Activated T-cell treated with anti-CD3 and anti-CD28 coated beads for 24 hours (primary cell): ENCODE measurements around the gene ME1.
"Not testable (repeated sequence)": the region's sequence is repeated elsewhere in the genome, so short reads cannot be mapped to it uniquely, and the experiment has no call there.

Experiments
- DNase-seq: peaks from one replicate; pipeline ENCODE4 v3.0.0-alpha.2; 2020; ENCODE audit warnings: low read depth

The ME1 gene

GRCh38 chr6:83430611-83431544, at the start of gene ME1:
ME1 (minus strand) TSS chr6:83431051; CDS start chr6:83430954, 97 bp downstream.
- peak; percentile 14 for DNase-seq

- DNase-seq: no peak
Observed at GRCh38 chr6:83480470-83480869, 49.6 kb upstream of the ME1 start.

GRCh38 chr6:83479389-83479788, 48.5 kb upstream of the ME1 start:
- DNase-seq: no peak

GRCh38 chr6:83476971-83477370, 46.1 kb upstream of the ME1 start:
- no peak for DNase-seq

GRCh38 chr6:83474309-83474708, 43.5 kb upstream of the ME1 start:
- no peak for DNase-seq

GRCh38 chr6:83472767-83473166, 41.9 kb upstream of the ME1 start:
- DNase-seq: no peak

- no peak for DNase-seq
Observed at GRCh38 chr6:83470587-83470986, 39.7 kb upstream of the ME1 start.

- no peak for DNase-seq
Observed at GRCh38 chr6:83470001-83470400, 39.1 kb upstream of the ME1 start.

- no peak for DNase-seq
Observed at GRCh38 chr6:83467620-83468036, 36.8 kb upstream of the ME1 start.

GRCh38 chr6:83466328-83466727, 35.5 kb upstream of the ME1 start:
- DNase-seq: no peak

- no peak for DNase-seq
Observed at GRCh38 chr6:83464381-83465140, 33.7 kb upstream of the ME1 start.

- no peak for DNase-seq
Observed at GRCh38 chr6:83463886-83464285, 33.0 kb upstream of the ME1 start.

- no peak for DNase-seq
Observed at GRCh38 chr6:83462524-83462923, 31.7 kb upstream of the ME1 start.

GRCh38 chr6:83461438-83461837, 30.6 kb upstream of the ME1 start:
- DNase-seq: no peak

- DNase-seq: no peak
Observed at GRCh38 chr6:83459663-83460062, 28.8 kb upstream of the ME1 start.

- DNase-seq: not testable (repeated sequence)
Observed at GRCh38 chr6:83450015-83450414, 19.2 kb upstream of the ME1 start.

GRCh38 chr6:83444086-83444699, 13.3 kb upstream of the ME1 start:
- DNase-seq: not testable (repeated sequence)

- DNase-seq: no peak
Observed at GRCh38 chr6:83443516-83443915, 12.7 kb upstream of the ME1 start.

- DNase-seq: no peak
Observed at GRCh38 chr6:83442752-83443151, 11.9 kb upstream of the ME1 start.

GRCh38 chr6:83439201-83439600, 8.3 kb upstream of the ME1 start:
- DNase-seq: no peak

- no peak for DNase-seq
Observed at GRCh38 chr6:83436674-83437073, 5.8 kb upstream of the ME1 start.

GRCh38 chr6:83433177-83433576, 2.3 kb upstream of the ME1 start:
- DNase-seq: no peak

- no peak for DNase-seq
Observed at GRCh38 chr6:83432636-83433035, 1.8 kb upstream of the ME1 start.
